Body of pancreas (tissue), 4 donors: ENCODE measurements around the gene PLPPR1. TPM values are rescaled to one million over a fixed set of nuclear protein-coding genes. Genes with fewer than 3 reads are reported as not detected.

Source experiments
- ATAC-seq: fragments of 150-250 bp; one replicate; pipeline ENCODE4 v1.9.1; 2016
- DNase-seq, 4 donors: peaks; one replicate each; pipeline ENCODE4 v3.0.0-alpha.2; 2019
- H3K27ac ChIP-seq, 4 donors: fragments of 200-600 bp; sonication (generic); 1 replicate in 3 of 4; 2 replicates in 1 of 4; pipeline versions ENCODE4 v1.5.1 to v1.6.1; 2016 to 2019; ENCODE audit warnings: mild to moderate bottlenecking in 1 of 4, mixed read lengths in 1 of 4, moderate library complexity in 1 of 4
- H3K27me3 ChIP-seq, 2 donors: fragments of 200-600 bp; sonication (generic); one replicate each; pipeline ENCODE4 v1.6.0; 2016; ENCODE audit warnings: mild to moderate bottlenecking in 1 of 2
- H3K36me3 ChIP-seq, 2 donors: fragments of 200-600 bp; sonication (generic); replicated peaks in 1 of 2; 2 replicates each; pipeline ENCODE4 v1.5.1; 2016; ENCODE audit warnings: low read depth in 2 of 2; ENCODE audit not compliant: insufficient read depth in 1 of 2
- H3K4me1 ChIP-seq: fragments of 200-600 bp; sonication (generic); one replicate; pipeline ENCODE4 v1.6.0; 2016
- H3K4me3 ChIP-seq, 2 donors: fragments of 200-600 bp; sonication (generic); 1 replicate in 1 of 2; 2 replicates in 1 of 2; pipeline ENCODE4 v1.5.1; 2016 to 2019
- H3K9me3 ChIP-seq, 3 donors: fragments of 200-600 bp; sonication (generic); 1 replicate in 2 of 3; 2 replicates in 1 of 3; pipeline ENCODE4 v1.5.1; 2016
- POLR2A ChIP-seq, 3 donors: fragments of 450-650 bp; IDR thresholded peaks; one replicate each; pipeline ENCODE4 v1.6.1; 2016; ENCODE audit warnings: antibody characterized with exemption in 3 of 3, mild to moderate bottlenecking in 2 of 3
- WGBS, 2 donors: methylation state at CpG; one replicate each; pipeline ENCODE4 v1.1.5; 2017; 5-methylcytosine and 5-hydroxymethylcytosine counted together
- intact Hi-C: fragments of 100-400 bp; cut with DNase I; formaldehyde crosslinking; loops from one replicate; pipeline ENCODE4 v1.15.1; 2023
- total RNA-seq, 2 donors: library from RNA; depleted of rRNA; stranded (reverse); fragments of >200 nt; gene quantifications; one replicate each; pipeline ENCODE4 v1.1.0, GENCODE V29; 2016
- TF ChIP-seq, protein P1 (sequence below), 7 experiments: fragments of 450-650 bp in 4 of 7; fragments of 200-600 bp in 3 of 7; sonication (generic) in 3 of 7; IDR thresholded peaks; one replicate each; pipeline ENCODE4 v1.5.1; 2016 to 2019; ENCODE audit warnings: antibody characterized with exemption in 7 of 7

Gene PLPPR1
- total RNA-seq, 2 donors from 2014 or later = 0.26 TPM; not detected in 1

DNA sequence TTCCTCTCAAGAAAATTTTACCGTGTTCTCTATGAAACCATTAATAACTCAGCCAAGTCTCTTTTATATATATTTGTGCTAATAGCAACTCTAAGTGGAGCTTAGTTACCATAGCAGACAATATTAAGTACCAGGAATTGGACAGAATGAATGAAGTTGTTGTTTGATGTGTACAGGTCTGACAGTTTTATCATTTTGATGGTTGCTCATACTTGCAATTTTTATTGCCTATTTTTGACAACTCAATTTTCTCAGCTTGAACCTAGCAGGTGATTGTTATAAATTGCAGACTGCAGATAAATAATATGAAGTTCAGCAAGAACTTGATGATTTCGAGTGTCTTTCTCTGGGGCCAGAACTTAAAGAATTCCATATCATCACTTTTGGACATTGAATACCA lies 163.2 kb downstream of the PLPPR1 start:
- intact Hi-C loops = no loop called here
- no peaks in the 10 kb centered on the region for H3K9me3 ChIP-seq
- TF ChIP-seq POLR2A (IDR thresholded peaks at IDR 0.05) = no peak
- TF ChIP-seq, protein P1, sequence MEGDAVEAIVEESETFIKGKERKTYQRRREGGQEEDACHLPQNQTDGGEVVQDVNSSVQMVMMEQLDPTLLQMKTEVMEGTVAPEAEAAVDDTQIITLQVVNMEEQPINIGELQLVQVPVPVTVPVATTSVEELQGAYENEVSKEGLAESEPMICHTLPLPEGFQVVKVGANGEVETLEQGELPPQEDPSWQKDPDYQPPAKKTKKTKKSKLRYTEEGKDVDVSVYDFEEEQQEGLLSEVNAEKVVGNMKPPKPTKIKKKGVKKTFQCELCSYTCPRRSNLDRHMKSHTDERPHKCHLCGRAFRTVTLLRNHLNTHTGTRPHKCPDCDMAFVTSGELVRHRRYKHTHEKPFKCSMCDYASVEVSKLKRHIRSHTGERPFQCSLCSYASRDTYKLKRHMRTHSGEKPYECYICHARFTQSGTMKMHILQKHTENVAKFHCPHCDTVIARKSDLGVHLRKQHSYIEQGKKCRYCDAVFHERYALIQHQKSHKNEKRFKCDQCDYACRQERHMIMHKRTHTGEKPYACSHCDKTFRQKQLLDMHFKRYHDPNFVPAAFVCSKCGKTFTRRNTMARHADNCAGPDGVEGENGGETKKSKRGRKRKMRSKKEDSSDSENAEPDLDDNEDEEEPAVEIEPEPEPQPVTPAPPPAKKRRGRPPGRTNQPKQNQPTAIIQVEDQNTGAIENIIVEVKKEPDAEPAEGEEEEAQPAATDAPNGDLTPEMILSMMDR (IDR thresholded peaks at IDR 0.05) = no peak
- WGBS, 2 donors = 54 to 73% methylated on average over 2 of the region's 2 CpGs
- no peaks in the 10 kb centered on the region for H3K27me3 ChIP-seq
- no peak overlapping the region for H3K27ac ChIP-seq
- H3K4me3 ChIP-seq = no peak overlapping the region
- H3K4me1 ChIP-seq = no peaks in the 10 kb centered on the region
- H3K36me3 ChIP-seq = no peaks in the 10 kb centered on the region
- DNase-seq (no peak), ATAC-seq (no peak)

DNA sequence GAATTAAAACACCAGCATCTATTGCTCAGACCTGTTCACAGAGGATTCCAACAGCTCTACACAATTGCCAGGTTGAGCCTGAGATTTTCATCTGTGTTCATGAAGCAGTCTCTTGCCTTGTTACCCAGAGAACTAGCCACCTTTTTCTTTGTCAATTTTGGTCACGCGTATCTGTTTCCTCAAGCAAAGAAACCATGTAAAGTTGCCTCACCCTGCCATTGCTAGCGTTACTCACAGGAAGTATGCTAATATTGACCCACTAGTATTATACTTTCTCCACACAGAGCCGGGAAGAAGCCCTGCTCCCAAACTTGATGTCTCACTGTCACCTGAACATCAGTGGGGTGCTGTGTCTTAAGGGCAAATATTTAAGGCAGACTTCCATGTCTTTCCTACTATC lies 168.5 kb downstream of the PLPPR1 start:
- H3K4me1 ChIP-seq = peaks cover 10% of the 10 kb centered on the region
- intact Hi-C loops = no loop called here
- no peak for ATAC-seq
- no peak for DNase-seq
- TF ChIP-seq, protein P1 (IDR thresholded peaks at IDR 0.05) = no peak
- no peak for TF ChIP-seq POLR2A (IDR thresholded peaks at IDR 0.05)
- no peaks in the 10 kb centered on the region for H3K27me3 ChIP-seq
- 51 to 69% methylated on average over 4 of the region's 4 CpGs for WGBS, 2 donors
- no peaks in the 10 kb centered on the region for H3K36me3 ChIP-seq
- no peaks in the 10 kb centered on the region for H3K9me3 ChIP-seq
- no peak overlapping the region for H3K27ac ChIP-seq
- no peak overlapping the region for H3K4me3 ChIP-seq

DNA sequence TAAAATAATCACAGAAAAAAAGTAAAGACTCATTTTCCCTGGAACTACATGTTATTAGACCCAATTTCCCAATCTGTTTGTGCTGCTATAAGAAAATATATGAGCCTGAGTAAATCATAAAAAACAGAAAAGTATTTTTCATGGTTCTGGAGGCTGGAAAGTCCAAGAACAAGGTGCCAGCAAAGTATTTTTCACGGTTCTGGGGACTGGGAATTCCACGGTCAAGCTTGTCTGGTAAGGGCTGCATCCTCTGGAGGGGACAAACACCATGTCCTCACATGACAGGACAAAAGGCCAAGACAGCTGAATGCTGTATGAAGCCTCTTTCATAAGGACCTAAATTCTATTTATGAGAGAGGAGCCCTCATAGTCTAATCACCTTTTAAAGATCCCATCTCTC lies 172.3 kb downstream of the PLPPR1 start:
- 81 to 95% methylated on average over 2 of the region's 2 CpGs for WGBS, 2 donors
- H3K4me1 ChIP-seq = peaks cover 16% of the 10 kb centered on the region
- H3K9me3 ChIP-seq = no peaks in the 10 kb centered on the region
- H3K4me3 ChIP-seq = no peak overlapping the region
- H3K27ac ChIP-seq = no peak overlapping the region
- intact Hi-C loops = no loop called here
- H3K27me3 ChIP-seq = no peaks in the 10 kb centered on the region
- DNase-seq (no peak), ATAC-seq (no peak)
- TF ChIP-seq, protein P1 (IDR thresholded peaks at IDR 0.05) = no peak
- no peak for TF ChIP-seq POLR2A (IDR thresholded peaks at IDR 0.05)
- no peaks in the 10 kb centered on the region for H3K36me3 ChIP-seq

DNA sequence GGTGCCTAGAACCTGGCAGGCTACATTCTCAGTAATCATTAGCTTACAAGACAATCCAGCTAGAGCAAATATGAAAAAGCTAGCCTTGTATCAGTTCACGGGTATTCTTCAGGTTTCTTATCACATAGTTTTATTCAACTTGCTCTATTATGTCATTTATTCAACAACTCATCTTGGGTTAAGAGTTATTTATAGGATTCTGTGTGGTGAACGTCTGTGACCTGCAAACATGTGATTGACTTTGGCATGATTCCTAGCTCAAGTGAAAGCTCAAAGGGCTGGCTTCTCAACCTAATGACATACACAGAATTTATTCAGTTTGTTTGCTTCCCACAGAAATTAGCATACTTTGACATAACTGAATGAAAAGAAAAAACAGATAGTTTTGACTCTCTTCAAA lies 173.1 kb downstream of the PLPPR1 start:
- WGBS, 2 donors = 4 to 5% methylated on average over 2 of the region's 2 CpGs
- no peaks in the 10 kb centered on the region for H3K9me3 ChIP-seq
- no peaks in the 10 kb centered on the region for H3K27me3 ChIP-seq
- intact Hi-C loops = no loop called here
- H3K4me3 ChIP-seq = no peak overlapping the region
- peaks cover 16% of the 10 kb centered on the region for H3K4me1 ChIP-seq
- peak overlapping the region in 1 of 4 donors; percentile 23 for H3K27ac ChIP-seq
- TF ChIP-seq, protein P1 (IDR thresholded peaks at IDR 0.05) = no peak
- TF ChIP-seq POLR2A (IDR thresholded peaks at IDR 0.05) = no peak
- peak in 2 of 4 donors; percentile 13 to 19 for DNase-seq
- ATAC-seq = peak; percentile 58
- no peaks in the 10 kb centered on the region for H3K36me3 ChIP-seq

DNA sequence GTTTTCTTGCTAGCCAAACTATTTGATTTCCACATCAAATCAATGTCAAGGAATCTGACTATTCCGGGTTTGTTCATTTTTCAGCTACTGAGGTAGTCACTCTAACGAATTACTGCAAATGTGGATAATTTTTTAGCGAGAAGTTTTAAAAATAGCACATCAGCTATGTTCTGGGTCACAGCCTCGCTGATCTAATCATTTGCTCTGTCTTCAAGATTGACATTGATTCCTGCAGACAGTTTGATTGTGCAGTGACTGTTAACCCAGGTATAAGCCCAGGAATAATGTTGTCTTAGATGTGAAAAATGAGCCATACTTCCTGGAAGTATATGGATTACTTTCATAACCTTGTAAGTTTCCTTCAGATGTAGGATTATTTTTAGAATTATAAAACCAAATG lies 181.1 kb downstream of the PLPPR1 start:
- TF ChIP-seq, protein P1 (IDR thresholded peaks at IDR 0.05) = no peak
- TF ChIP-seq POLR2A (IDR thresholded peaks at IDR 0.05) = no peak
- Histone ChIP-seq H3K4me1 (no peaks in the 10 kb centered on the region), H3K9me3 (no peaks in the 10 kb centered on the region), H3K27me3 (no peaks in the 10 kb centered on the region), H3K27ac (no peak overlapping the region), H3K4me3 (no peak overlapping the region), H3K36me3 (no peaks in the 10 kb centered on the region)
- DNase-seq (no peak), ATAC-seq (no peak)
- intact Hi-C loops = no loop called here
- 55 to 73% methylated on average over 4 of the region's 4 CpGs for WGBS, 2 donors
